ENCODE data around the gene VGLL4.

DNA sequence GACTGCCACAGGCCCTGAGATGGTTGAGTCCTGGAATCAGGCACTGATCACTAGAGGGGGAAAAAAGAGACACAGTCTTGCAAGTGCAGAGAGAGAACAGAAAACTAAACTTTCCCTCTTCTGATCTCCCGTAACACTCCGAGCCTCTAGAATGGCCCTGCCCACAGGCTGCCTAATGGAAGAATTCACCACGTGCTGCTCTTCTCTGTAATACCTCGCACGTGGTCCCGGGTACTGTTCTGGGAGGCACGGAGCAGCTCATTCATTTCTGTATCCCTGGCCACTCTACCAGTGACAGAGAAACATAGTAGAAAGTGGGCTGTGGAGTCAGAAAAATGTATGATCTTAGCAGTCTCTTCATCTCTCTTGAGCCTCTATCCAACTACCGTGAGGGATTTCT, 30.4 kb downstream of the VGLL4 start:
- TF ChIP-seq SIN3A (IDR thresholded peaks at IDR 0.05; ENCODE audit: low read depth), result no peak
- TF ChIP-seq, protein P1, sequence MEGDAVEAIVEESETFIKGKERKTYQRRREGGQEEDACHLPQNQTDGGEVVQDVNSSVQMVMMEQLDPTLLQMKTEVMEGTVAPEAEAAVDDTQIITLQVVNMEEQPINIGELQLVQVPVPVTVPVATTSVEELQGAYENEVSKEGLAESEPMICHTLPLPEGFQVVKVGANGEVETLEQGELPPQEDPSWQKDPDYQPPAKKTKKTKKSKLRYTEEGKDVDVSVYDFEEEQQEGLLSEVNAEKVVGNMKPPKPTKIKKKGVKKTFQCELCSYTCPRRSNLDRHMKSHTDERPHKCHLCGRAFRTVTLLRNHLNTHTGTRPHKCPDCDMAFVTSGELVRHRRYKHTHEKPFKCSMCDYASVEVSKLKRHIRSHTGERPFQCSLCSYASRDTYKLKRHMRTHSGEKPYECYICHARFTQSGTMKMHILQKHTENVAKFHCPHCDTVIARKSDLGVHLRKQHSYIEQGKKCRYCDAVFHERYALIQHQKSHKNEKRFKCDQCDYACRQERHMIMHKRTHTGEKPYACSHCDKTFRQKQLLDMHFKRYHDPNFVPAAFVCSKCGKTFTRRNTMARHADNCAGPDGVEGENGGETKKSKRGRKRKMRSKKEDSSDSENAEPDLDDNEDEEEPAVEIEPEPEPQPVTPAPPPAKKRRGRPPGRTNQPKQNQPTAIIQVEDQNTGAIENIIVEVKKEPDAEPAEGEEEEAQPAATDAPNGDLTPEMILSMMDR (IDR thresholded peaks at IDR 0.05 in 2 of 3, conservative IDR thresholded peaks at IDR 0.05 in 1 of 3; ENCODE audit: borderline replicate concordance in 1 of 3, insufficient read depth in 1 of 3, low read depth in 2 of 3, low read length in 2 of 3), result no peak
- TF ChIP-seq YY1 (IDR thresholded peaks at IDR 0.05; ENCODE audit: extremely low read depth, insufficient replicate concordance, low read depth, low read length), result no peak
- TF ChIP-seq ATF3 (IDR thresholded peaks at IDR 0.05), result no peak
- TF ChIP-seq, protein P2, sequence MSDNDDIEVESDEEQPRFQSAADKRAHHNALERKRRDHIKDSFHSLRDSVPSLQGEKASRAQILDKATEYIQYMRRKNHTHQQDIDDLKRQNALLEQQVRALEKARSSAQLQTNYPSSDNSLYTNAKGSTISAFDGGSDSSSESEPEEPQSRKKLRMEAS (IDR thresholded peaks at IDR 0.05), result no peak
- TF ChIP-seq, protein P3, sequence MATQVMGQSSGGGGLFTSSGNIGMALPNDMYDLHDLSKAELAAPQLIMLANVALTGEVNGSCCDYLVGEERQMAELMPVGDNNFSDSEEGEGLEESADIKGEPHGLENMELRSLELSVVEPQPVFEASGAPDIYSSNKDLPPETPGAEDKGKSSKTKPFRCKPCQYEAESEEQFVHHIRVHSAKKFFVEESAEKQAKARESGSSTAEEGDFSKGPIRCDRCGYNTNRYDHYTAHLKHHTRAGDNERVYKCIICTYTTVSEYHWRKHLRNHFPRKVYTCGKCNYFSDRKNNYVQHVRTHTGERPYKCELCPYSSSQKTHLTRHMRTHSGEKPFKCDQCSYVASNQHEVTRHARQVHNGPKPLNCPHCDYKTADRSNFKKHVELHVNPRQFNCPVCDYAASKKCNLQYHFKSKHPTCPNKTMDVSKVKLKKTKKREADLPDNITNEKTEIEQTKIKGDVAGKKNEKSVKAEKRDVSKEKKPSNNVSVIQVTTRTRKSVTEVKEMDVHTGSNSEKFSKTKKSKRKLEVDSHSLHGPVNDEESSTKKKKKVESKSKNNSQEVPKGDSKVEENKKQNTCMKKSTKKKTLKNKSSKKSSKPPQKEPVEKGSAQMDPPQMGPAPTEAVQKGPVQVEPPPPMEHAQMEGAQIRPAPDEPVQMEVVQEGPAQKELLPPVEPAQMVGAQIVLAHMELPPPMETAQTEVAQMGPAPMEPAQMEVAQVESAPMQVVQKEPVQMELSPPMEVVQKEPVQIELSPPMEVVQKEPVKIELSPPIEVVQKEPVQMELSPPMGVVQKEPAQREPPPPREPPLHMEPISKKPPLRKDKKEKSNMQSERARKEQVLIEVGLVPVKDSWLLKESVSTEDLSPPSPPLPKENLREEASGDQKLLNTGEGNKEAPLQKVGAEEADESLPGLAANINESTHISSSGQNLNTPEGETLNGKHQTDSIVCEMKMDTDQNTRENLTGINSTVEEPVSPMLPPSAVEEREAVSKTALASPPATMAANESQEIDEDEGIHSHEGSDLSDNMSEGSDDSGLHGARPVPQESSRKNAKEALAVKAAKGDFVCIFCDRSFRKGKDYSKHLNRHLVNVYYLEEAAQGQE (IDR thresholded peaks at IDR 0.05; ENCODE audit: low read depth), result no peak
- TF ChIP-seq POLR2AphosphoS5 (IDR thresholded peaks at IDR 0.05; ENCODE audit: low read depth, low read length), result no peak
- no peak for TF ChIP-seq POLR2A (IDR thresholded peaks at IDR 0.05; ENCODE audit: borderline replicate concordance, extremely low read depth, insufficient read depth, insufficient read length)
- TF ChIP-seq RAD21 (IDR thresholded peaks at IDR 0.05; ENCODE audit: low read depth), result no peak
